Stimulated activated naive B cell treated with anti-CD40 and anti-IgM and Interleukin-4, amounts not matched to agents 10 μg/mL and 1 μg/mL and 100 μg/mL, for 72 hours (primary cell): ENCODE measurements around the gene IQCN.

ENCODE experiments used
- ATAC-seq, 2 donors: fragments of 150-1000 bp; cut with Tn5 transposase; replicated peaks; 2 replicates each; pipeline ENCODE4 v1.10.0; 2021; ENCODE audit warnings: moderate library complexity in 1 of 2
- DNase-seq: peaks from one replicate; pipeline ENCODE4 v3.0.0; 2021
- H3K27ac Mint-ChIP-seq: one replicate; pipeline ENCODE4 v1.8.0; 2022; ENCODE audit warnings: mild to moderate bottlenecking, mixed read lengths
- H3K27me3 Mint-ChIP-seq, 2 donors: one replicate each; pipeline ENCODE4 v1.8.0; 2022; ENCODE audit warnings: mixed read lengths in 2 of 2
- H3K36me3 Mint-ChIP-seq, 2 donors: one replicate each; pipeline ENCODE4 v1.8.0; 2022; ENCODE audit warnings: mixed read lengths in 2 of 2, mild to moderate bottlenecking in 1 of 2
- H3K4me1 Mint-ChIP-seq, 2 donors: one replicate each; pipeline ENCODE4 v1.8.0; 2022; ENCODE audit warnings: mixed read lengths in 2 of 2, mild to moderate bottlenecking in 1 of 2
- H3K4me3 Mint-ChIP-seq, 2 donors: one replicate each; pipeline ENCODE4 v1.8.0; 2022; ENCODE audit warnings: mild to moderate bottlenecking in 2 of 2, mixed read lengths in 2 of 2, moderate library complexity in 1 of 2
- H3K9me3 Mint-ChIP-seq, 2 donors: one replicate each; pipeline ENCODE4 v1.8.0; 2022; ENCODE audit warnings: mixed read lengths in 2 of 2, mild to moderate bottlenecking in 1 of 2

The IQCN gene, protein sequence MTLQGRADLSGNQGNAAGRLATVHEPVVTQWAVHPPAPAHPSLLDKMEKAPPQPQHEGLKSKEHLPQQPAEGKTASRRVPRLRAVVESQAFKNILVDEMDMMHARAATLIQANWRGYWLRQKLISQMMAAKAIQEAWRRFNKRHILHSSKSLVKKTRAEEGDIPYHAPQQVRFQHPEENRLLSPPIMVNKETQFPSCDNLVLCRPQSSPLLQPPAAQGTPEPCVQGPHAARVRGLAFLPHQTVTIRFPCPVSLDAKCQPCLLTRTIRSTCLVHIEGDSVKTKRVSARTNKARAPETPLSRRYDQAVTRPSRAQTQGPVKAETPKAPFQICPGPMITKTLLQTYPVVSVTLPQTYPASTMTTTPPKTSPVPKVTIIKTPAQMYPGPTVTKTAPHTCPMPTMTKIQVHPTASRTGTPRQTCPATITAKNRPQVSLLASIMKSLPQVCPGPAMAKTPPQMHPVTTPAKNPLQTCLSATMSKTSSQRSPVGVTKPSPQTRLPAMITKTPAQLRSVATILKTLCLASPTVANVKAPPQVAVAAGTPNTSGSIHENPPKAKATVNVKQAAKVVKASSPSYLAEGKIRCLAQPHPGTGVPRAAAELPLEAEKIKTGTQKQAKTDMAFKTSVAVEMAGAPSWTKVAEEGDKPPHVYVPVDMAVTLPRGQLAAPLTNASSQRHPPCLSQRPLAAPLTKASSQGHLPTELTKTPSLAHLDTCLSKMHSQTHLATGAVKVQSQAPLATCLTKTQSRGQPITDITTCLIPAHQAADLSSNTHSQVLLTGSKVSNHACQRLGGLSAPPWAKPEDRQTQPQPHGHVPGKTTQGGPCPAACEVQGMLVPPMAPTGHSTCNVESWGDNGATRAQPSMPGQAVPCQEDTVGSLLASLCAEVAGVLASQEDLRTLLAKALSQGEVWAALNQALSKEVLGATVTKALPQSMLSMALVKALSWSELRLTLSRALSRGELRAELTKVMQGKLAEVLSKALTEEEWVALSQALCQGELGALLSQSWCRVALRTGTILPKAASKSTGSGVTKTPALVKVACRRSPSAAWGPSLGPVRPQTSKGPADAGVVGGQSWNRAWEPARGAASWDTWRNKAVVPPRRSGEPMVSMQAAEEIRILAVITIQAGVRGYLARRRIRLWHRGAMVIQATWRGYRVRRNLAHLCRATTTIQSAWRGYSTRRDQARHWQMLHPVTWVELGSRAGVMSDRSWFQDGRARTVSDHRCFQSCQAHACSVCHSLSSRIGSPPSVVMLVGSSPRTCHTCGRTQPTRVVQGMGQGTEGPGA (N-terminal part only)

DNA sequence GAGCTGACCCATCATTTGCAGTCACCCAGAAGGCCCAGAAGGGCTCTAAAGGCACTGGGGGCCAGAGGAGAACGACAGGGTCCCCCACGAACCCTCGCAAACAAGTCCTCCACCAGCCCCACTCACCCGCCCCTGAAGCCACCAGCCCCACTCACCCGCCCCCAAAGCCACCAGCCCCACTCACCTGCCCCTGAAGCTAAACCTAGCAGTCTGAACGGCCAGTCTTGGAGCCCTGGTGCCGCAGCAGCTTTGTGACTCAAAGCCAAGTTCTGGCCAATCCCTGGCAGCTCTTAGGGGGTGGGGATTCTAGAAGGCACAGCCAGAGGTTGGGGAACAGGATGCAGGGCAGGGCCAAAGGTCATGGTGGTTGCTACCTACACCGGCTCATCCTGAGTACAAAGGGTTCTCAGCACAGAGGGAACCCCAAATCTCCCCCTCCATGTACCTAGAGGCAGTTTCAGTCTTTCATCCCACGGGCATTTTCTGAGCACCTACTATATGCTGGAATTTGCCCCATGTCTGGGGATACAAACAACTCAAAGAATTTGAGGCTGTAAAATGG lies at the start of gene IQCN:
Gene IQCN (minus strand): TSS at position 234 of the 562 bp plus-strand sequence. CDS start 4,974 bp downstream, outside the sequence.
- ATAC-seq, result peak; percentile 16 to 33
- H3K36me3 Mint-ChIP-seq, result peaks cover 19 to 36% of the 10 kb centered on the region in 2 donors
- H3K27ac Mint-ChIP-seq, result peak within 1 kb of the TSS; percentile 83
- H3K27me3 Mint-ChIP-seq, result no peaks in the 10 kb centered on the region
- peak within 1 kb of the TSS; percentile 6 to 30 for H3K4me3 Mint-ChIP-seq
- DNase-seq, result no peak
- H3K4me1 Mint-ChIP-seq, result peaks cover 22 to 40% of the 10 kb centered on the region in 2 donors
- H3K9me3 Mint-ChIP-seq, result no peaks in the 10 kb centered on the region

DNA sequence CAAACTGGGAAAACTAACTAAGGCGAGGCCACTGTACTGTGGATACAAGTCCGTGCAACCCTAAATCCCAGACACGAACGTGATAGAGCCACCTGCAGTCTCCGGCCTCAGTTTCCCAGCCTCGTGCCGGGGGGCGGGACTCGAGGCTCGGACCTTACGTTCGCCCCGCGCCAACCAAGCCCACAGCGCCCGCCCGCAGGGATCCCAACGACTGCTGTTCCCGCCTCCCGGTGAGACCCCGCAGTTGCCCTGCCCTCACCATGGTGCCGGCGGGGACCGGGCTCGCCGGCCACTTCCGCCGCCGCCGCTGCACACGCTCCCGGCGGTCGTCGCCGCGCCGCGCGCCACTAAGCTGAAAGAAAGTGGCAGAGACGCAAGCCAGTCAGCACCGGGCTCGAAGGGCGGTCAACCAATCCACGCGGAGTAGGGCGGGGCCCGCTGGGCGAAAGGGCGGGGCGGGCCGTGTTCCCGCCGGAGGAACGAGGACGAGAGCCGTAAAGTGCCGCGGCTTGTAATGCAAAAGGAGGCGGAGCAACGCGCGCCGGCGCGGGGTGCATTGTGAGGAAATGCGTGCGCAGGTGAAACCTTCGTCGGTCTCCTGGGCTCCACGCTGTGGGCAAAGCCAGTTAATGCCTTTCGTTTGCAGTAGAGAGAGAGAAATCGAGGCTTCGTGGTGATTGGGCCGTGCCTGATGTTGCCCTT lies 48.7 kb upstream of the IQCN start, which contains the start of gene LSM4:
Gene LSM4 (minus strand): TSS at position 318 of the 702 bp plus-strand sequence. CDS start 56 bp downstream, at position 262.
- Mint-ChIP-seq H3K27me3 (no peaks in the 10 kb centered on the region), H3K4me1 (peaks cover 32 to 56% of the 10 kb centered on the region in 2 donors), H3K9me3 (no peaks in the 10 kb centered on the region), H3K27ac (peak within 1 kb of the TSS; percentile 97), H3K4me3 (peak within 1 kb of the TSS; percentile 89), H3K36me3 (peaks cover 23 to 34% of the 10 kb centered on the region in 2 donors)
- DNase-seq (peak; percentile 99), ATAC-seq (peak; percentile 97)

DNA sequence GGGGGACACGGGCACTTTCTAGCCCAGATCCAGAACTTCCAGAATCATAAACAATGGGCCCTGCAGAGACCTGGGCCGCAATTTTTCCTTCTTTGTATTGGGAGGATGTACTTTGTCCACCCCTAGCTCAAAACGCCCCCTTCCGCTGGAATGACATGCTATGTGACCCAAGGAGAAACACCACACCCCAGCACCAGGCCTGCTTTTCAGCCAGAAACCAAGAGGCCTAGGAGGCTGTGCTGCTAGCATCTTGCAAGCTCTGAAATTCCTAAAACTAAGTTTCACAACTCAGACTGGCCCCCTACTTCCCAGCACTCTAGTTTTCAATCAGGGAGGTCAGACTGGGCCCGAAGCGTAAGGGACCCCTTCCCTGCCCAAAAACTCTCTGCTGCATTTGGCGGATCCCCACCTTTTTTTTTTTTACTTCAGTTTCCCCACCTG lies 48.1 kb upstream of the IQCN start:
- Mint-ChIP-seq H3K4me3 (peak overlapping the region; percentile 89), H3K9me3 (no peaks in the 10 kb centered on the region), H3K4me1 (peaks cover 35 to 62% of the 10 kb centered on the region in 2 donors), H3K36me3 (peaks cover 23 to 34% of the 10 kb centered on the region in 2 donors), H3K27me3 (no peaks in the 10 kb centered on the region), H3K27ac (peak overlapping the region; percentile 97)
- DNase-seq, result no peak
- ATAC-seq, result peak; percentile 22 to 33

DNA sequence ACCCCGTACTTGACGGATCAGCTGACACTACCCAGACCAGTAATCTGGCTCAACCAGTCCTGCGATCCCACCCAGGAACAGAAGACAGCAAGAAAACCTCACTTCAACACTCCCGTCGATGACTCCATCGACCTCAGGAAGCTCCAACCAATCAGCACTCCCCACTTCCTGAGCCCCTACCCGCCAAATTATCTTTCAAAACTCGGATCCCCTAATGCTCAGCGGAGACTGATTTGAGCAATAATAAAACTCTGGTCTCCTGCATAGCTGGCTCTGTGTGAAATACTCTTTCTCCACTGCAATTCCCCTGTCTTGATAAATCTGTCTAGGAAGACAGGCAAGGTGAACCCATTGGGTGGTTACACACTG lies 47.5 kb upstream of the IQCN start:
- ATAC-seq (no peak), DNase-seq (no peak)
- Mint-ChIP-seq H3K27ac (peak overlapping the region; percentile 97), H3K27me3 (no peaks in the 10 kb centered on the region), H3K36me3 (peaks cover 23 to 34% of the 10 kb centered on the region in 2 donors), H3K9me3 (no peaks in the 10 kb centered on the region), H3K4me1 (peaks cover 35 to 62% of the 10 kb centered on the region in 2 donors), H3K4me3 (peak overlapping the region; percentile 89)

DNA sequence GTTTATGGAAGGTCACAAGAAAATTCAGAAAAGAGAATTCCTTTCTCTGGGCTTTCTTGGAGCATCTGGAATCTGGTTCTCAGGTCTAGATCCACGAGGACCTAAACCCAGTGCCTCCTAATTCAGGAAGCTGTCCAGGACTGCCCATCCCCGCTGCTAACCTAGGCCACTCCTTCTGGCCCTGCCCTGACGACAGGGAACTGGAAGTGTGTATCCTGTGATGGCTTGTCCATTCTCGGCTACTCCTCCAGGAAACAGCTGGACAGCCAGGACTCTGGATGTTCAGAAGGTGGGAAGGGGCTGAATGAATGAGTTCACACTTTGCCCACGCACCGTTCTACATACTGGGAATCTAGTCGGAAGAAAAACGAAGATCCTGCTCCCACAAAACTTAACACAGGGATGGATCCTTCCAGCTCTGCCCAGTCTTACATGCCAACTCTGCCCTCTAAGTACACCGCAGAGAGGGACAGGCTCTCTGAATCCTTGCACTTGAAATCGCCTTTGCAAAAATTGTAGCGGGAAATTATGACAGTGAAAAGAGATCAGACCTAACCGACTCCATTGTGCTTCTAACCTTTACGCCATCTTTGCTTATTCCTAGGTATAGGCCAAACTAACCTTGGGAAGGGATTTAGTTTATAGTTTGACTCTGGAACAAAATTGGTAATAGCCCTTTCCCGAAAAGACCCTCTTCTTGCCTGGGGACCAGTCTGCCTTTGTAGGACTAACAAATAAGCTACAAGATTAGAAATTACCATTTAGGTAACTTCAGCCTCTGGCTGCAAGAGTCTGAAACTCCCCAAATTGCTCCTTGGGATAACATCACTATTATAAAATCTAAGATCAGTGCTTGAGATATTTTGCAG lies 46.8 kb upstream of the IQCN start:
- Mint-ChIP-seq H3K4me3 (peak overlapping the region; percentile 89), H3K27me3 (no peaks in the 10 kb centered on the region), H3K27ac (peak overlapping the region; percentile 97), H3K4me1 (peaks cover 36 to 68% of the 10 kb centered on the region in 2 donors), H3K36me3 (peaks cover 23 to 35% of the 10 kb centered on the region in 2 donors), H3K9me3 (no peaks in the 10 kb centered on the region)
- DNase-seq, result no peak
- ATAC-seq, result no peak

DNA sequence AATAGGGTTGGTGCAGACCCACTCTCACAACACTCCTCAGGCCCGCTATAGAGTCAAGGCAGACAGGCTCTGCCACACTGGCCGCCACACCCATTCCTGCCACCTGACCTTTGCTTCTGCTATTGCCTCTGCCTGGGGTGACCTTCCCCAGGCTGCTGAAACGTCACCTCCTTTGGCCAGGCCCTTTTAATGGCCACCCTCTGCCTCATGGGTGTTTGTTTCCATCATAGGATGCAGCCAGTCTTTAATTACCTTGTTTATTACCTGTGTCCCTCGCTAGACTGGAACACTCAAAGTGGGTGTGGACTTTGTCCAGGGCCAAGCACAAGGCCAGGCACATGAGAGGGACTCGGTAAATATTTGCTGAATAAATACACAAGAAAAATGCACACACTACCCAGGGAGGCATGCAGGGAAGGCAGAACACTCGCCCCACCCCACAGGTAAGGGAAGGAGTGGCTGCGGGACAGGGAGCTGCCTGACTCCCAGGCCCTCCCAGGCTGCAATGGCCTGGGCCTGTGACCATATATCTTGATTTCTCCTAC lies 45.4 kb upstream of the IQCN start:
- Mint-ChIP-seq H3K27me3 (no peaks in the 10 kb centered on the region), H3K4me3 (peak overlapping the region; percentile 8 to 21), H3K27ac (no peak overlapping the region), H3K4me1 (peaks cover 43 to 74% of the 10 kb centered on the region in 2 donors), H3K36me3 (peaks cover 33 to 43% of the 10 kb centered on the region in 2 donors), H3K9me3 (no peaks in the 10 kb centered on the region)
- DNase-seq (no peak), ATAC-seq (no peak)

DNA sequence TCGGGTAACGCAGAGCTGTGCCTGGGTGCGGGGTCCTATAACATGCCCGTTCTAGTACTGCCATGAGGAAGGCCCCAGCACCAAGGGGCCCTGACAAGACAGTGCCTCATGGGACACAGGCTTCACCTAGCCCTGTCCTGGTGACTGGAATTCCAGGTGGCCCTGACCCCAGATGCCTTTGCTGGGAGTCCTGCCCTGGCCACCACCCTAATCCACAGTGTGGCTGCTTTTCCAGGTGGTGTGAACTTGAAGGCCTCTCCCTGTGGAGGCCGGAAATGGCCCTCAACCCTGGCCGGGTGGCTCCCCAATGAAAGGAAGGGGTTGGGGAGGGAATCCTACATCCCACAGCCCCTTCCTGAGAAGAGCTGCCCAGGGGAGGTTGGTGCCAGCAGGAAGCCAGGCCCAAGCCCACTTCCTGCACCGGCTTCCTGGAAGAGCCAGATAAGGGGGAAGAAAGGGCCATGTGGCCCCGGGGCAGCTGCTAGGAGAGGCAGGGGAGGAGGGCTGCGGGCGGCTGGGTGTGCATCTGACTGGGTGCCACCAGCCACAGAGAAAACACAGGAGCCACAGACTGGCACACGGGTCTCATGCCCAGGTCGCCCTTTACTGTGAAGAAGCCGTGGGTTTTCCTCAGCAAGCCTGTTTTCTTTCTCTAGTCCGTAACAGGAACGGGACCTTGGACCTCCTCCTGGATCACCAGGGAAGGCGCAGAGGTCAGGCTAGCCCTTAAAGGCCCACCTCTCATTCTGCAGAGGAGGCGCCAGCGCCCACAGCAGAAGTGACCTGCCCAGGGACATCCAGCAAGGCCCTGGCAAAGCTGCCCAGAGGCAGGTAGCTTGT lies 43.9 kb upstream of the IQCN start:
- Mint-ChIP-seq H3K27me3 (no peaks in the 10 kb centered on the region), H3K9me3 (no peaks in the 10 kb centered on the region), H3K27ac (peak overlapping the region; percentile 65), H3K4me1 (peaks cover 37 to 63% of the 10 kb centered on the region in 2 donors), H3K36me3 (peaks cover 37 to 50% of the 10 kb centered on the region in 2 donors), H3K4me3 (peak overlapping the region; percentile 32 to 79)
- ATAC-seq (no peak), DNase-seq (no peak)

DNA sequence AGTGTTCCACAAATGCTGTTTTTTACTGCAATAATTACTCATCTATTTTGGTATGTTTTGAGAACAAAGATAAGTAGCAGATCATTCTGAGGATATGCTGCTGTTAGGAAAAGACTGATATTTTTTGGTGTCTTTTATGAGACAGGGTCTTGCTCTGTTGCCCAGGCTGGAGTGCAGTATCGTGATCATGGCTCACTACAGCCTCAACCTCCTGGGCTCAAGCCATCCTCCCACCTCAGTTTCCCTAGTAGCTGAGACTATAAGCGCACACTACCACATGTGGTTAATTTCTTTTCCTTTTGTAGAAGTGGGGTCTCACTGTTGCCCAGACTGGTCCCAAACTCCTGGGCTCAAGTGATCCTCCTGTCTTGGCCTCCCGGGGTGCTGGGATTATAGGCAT lies 39.1 kb upstream of the IQCN start:
- DNase-seq (no peak), ATAC-seq (no peak)
- Mint-ChIP-seq H3K27ac (no peak overlapping the region), H3K4me3 (no peak overlapping the region), H3K9me3 (no peaks in the 10 kb centered on the region), H3K36me3 (peaks cover 40 to 51% of the 10 kb centered on the region in 2 donors), H3K4me1 (peaks cover 18 to 36% of the 10 kb centered on the region in 2 donors), H3K27me3 (no peaks in the 10 kb centered on the region)

DNA sequence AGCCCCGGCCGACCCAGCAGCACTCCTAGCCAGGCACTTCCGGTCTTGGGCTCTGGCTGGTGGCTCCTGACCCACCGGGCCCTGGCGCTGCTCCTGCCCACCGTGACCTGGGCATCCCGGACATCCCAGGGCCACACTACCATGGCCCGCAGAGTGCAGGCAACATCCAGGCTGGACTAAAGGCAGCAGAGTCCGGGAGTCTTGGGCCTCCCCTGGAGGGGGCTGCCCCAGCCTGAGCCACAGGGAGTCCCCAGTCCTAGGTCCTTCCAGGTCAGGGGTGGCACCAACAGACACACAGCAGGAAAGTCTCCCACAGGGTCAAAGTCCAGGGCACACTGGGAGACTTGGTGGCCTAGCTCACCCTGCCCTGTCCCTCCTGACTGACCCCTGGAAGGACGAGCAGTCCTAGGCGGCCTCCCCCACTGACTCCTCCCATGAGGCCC lies 37.9 kb upstream of the IQCN start:
- Mint-ChIP-seq H3K4me1 (peaks cover 21 to 33% of the 10 kb centered on the region in 2 donors), H3K4me3 (no peak overlapping the region), H3K27ac (peak overlapping the region; percentile 3), H3K9me3 (peaks cover 2 to 5% of the 10 kb centered on the region in 2 donors), H3K36me3 (peaks cover 45 to 54% of the 10 kb centered on the region in 2 donors), H3K27me3 (no peaks in the 10 kb centered on the region)
- ATAC-seq (no peak), DNase-seq (no peak)

DNA sequence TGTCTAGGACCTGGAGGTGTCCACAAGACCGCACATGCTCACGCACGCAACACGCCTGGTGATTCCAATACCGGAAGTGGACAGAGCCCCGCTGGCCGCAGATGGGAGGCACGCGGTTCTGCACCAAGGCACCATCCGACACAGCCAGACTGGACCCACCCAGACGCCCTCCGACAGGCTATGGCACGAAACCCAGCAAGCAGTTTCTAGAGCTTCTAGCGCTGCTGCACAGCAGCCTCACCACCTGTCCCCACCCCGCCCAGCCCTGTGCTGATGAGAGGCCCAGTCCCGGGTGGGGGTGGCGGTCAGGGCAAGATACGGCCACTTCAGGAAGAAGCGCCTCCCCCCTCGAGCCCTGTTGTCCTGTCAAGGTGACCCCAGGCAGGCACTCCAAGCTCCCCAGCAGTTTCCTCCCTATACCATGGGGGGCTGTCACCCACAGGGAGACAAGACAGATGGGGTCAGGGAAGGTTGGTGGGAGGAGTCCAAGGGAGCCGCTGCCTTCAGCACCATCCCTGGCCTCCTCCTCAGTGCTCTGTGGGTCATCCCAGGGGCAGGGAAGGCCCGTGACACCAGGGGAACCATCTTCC lies 37.3 kb upstream of the IQCN start:
- no peak overlapping the region for H3K4me3 Mint-ChIP-seq
- H3K4me1 Mint-ChIP-seq, result peaks cover 25 to 38% of the 10 kb centered on the region in 2 donors
- ATAC-seq, result no peak
- no peaks in the 10 kb centered on the region for H3K27me3 Mint-ChIP-seq
- H3K36me3 Mint-ChIP-seq, result peaks cover 48 to 59% of the 10 kb centered on the region in 2 donors
- H3K9me3 Mint-ChIP-seq, result peaks cover 2 to 5% of the 10 kb centered on the region in 2 donors
- H3K27ac Mint-ChIP-seq, result peak overlapping the region; percentile 3
- no peak for DNase-seq

DNA sequence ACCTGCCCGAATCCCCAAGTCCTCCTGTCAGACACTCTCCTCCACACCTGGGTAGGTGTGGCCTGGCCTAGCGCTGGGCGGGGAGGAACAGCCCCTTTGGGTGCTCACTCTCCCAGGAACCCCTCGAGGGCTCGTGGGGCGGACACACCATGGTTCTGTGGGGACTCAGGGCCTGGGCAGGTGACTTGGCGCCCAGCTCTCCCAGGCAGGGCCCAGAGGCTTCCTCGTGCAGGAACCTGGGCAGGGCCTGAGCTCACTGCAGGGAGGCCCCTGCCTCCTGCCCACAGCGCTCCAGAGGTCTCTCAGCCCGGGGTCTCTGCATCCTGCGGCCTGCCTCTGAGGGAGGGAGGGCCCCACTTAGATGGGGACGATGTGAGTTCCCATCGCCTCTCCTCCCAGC lies 36.7 kb upstream of the IQCN start:
- Mint-ChIP-seq H3K9me3 (peaks cover 2 to 5% of the 10 kb centered on the region in 2 donors), H3K36me3 (peaks cover 53 to 62% of the 10 kb centered on the region in 2 donors), H3K4me1 (peaks cover 27 to 38% of the 10 kb centered on the region in 2 donors), H3K4me3 (no peak overlapping the region), H3K27me3 (no peaks in the 10 kb centered on the region), H3K27ac (no peak overlapping the region)
- no peak for DNase-seq
- no peak for ATAC-seq
